Dedifferentiated amniotic fluid mesenchymal stem cell (primary cell): ENCODE measurements around the gene MRPS18C.

ENCODE experiments used
- DNase-seq: peaks from one replicate; pipeline ENCODE4 v3.0.0-alpha.2; 2016; ENCODE audit errors: extremely low spot score

The MRPS18C gene

DNA sequence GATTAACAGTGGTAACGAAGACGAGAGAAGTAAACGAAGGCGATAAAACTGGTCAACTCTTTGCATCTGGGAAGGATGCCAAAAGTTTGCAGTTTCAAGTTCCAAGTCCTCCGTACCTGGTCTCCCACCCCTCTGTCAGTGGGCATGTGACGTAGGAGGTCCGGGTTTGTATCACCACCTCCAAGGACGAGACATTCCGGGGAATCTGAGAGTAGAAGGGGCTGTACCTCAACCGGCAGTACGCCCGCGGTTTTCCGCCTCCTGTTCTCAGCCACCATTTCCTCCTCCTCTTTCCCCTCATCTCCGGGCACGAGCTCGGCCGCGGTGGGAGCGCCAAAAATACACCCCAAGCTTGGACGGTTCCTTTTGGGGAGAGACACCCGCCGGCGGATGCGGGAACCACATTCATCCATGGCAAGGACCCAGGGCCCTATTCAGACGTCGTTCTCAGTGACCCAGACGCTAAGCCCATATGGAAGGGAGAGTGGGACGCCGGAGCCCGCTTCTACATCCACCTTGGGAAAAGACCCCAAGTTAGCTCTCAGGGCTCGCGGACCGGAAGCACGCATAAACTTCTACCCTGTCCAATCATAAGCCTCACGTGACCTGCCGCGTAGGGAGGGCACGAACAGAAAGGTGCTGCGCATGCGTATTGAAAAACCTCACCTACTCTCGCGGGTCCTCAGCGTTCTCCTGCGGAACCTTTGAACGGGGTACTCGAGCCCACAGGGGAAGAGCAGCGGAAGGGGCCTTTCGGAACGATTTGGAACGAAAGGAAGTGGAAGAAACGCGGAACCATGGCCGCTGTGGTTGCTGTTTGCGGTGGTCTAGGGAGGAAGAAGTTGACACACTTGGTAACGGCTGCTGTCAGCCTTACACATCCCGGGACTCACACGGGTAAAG is at the start of gene MRPS18C, which contains the start of gene HELQ:
MRPS18C (plus strand) TSS at position 778 of the 903 bp plus-strand sequence; CDS start at position 798, 20 bp downstream.
HELQ (minus strand) TSS at position 543 of the 903 bp plus-strand sequence; CDS start at position 413, 130 bp downstream.
- peak; percentile 99 for DNase-seq

DNA sequence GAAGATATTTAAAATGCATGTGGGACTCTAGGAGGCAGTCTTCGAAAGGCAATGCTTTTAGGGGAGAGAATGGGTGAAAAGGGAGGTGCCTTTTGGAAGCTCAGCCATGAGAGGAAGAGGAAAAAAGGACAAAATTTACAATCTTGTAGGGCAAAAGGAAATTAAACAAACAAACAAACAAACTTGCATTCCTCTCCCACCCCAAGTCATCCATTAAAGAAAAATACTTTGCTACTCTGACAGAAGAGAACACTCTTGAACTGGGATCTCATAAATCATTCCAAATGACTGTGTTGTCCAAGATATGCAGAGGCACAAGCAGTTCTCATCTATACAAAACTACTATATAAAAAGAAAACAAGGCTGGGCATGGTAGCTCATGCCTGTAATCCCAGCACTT is 47.0 kb upstream of the MRPS18C start:
- DNase-seq, result no peak

DNA sequence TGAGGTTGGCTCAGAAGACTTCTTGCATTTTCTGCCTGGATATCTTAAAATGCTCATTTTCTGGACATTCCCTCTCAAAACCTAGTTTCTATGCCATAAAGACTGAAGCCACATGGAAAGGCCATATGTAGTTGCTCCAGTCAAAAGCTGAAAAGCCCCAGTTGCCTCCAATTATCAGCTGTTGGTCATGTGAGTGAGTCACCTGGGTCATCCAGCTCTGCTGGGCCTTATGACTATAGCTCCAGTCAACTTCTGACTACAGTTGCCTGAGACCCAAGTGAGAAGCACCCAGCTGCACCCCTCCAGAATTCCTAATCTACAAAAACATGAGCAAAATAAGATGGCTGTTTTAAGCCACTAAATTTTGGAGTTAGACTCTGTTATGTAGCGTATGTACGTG is 42.2 kb upstream of the MRPS18C start:
- no peak for DNase-seq

GRCh38 chr4:83417566-83417965 is 38.3 kb upstream of the MRPS18C start:
- DNase-seq, result no peak

GRCh38 chr4:83418211-83418610 is 37.6 kb upstream of the MRPS18C start:
- no peak for DNase-seq

- DNase-seq, result no peak
Observed at GRCh38 chr4:83431200-83431599, 24.7 kb upstream of the MRPS18C start.

GRCh38 chr4:83436680-83437079 is 19.2 kb upstream of the MRPS18C start:
- no peak for DNase-seq

- DNase-seq, result no peak
Observed at GRCh38 chr4:83438719-83439118, 17.1 kb upstream of the MRPS18C start.

DNA sequence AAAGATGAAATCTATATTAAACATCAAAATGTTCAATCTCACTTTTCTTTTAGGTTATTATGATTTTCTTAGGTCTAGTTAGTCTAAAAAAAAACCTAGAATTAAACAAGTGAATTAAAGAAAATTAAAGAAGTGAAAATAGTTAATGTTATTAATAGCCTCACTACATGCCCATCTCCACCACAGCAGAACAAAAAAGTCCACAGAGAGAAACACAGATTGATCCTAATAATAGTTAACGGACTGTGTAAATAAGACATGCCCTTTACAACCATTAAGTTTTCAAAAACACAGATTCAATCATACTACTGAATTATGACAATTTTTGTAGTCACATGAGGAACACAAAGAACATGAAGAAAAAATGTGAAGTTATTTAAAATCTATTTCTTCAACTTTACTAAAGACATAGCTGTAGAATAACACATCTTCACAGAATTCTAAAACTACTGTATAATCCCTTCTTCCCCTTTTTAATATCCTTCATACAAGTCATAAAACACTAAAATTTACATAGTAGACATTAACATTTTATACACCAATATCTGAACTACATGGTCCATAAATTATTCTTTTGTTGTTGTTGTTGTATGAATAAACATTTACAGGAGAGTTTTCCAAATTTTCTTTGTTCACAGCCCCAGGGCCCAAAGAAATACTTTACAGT is 15.6 kb upstream of the MRPS18C start:
- no peak for DNase-seq

DNA sequence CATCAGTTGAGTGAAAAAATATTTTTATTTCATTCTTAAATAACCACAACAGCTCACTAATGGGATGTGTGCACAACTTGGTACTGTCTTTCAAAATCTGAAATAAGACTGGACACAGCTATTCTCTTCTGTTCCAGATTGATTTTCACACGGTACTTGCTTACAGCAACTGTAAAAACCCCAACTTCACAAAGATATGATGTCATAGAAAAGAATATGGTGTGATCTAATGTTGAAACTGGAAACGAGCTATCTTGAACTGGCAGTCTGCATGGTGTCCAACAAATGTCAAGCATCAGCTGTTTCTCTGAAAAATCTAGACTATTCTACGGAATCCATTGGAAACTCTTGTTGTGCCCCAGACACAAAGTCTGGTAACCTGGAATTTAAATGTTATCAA is 15.0 kb upstream of the MRPS18C start:
- no peak for DNase-seq

DNA sequence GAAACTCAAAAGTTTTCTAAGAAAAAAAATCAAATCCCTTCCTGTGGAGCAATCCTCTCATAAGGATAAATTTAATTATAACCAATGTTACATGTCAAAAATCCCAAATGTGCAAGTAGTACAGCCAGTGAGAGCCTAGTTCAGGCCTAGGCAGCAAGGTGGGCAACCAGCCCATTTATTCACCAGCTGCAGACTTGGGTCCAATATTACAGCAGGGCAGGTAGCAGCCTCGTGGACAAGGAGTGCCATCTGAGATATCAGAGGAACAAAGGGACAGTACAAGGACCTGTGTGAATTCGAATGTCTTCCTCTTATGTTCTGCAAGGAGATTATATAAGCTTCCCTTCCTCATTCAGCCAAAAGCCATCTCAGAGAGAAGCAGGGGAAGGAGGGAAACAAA is 6.8 kb upstream of the MRPS18C start:
- DNase-seq, result no peak

- DNase-seq, result no peak
Observed at GRCh38 chr4:83454686-83455085, 1.2 kb upstream of the MRPS18C start.

- DNase-seq, result no peak
Observed at GRCh38 chr4:83456184-83456501, 285 bp downstream of the MRPS18C start.

DNA sequence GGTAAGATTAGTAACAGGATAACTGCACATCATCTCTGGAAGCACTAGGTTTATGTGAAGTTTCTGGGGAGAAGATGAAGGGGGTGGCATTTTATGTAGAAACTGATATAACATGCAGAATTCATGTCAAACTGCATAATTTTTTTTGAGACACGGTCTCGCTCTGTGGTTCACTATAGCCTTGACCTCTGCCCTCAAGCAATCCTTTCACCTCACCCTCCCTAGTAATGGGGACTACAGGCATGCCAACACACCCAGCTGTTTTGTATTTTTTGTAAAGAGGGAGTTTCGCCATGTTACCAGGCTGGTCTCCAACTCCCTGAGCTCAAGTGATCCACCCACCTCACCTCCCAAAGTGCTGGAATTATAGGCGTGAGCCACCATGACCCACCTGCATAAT is 17.6 kb downstream of the MRPS18C start:
- no peak for DNase-seq

DNA sequence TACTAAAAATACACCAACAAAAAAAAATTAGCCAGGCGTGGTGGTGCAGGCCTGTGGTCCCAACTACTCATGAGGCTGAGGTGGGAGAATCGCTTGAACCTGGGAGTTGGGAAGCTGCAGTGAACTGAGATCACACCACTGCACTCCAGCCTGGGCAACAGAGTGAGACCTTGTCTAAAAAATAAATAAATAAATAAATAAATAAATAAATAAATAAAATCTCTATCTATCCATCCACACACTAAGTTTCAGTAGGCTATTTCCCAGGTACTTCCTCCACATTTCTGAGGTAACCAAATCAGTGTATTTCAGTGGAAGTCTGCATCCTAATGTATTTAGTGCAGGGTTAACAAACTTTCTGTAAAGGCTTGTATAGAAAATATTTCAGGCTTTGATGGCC is 18.1 kb downstream of the MRPS18C start:
- DNase-seq, result no peak

DNA sequence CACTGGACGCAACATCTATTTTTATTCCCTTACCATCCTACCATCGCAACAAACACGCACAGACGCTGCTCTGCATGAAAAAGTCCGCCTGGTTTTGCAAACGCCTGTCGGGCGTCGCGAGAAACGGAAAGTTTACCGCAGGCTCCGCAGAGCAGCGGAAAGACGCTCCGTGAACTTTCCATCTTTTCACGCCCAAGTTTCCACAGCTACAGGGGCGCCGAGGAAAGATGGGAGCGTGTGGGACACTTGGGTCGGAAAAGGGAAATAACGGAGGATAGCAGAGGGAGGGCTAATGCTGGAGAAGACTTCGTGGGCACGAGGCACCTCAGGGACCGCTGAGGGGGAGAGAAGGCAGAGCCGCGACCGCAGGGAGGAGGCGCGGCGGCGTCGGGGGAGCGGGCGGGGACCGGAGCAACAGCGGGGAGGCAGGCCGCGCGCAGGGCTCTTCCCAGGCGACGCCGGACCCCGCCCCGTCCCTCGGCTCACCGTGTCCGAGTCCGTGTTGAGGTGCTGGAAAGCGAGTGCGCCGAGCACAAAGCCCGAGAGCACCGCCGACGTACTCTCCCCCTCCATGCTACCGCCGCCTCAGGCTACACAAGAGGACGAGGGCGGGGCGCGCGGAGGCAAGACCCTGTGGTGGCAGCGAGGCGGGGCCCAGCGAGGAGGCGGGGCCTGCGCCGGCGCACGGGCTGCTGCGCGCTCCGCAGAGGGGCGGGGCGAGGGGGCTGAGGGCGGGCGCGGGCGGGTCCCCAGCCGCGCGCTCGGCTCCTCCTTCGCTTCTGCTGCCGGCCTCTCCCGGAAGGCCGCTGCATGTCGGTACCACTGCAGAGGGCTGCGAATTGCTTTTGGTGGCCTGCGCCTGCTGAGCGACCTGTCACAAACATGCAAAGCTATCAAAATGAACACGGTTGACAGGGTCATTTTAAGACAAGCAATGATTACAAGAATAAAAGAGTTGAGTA is 28.9 kb downstream of the MRPS18C start, which contains the start of gene ABRAXAS1:
ABRAXAS1 (minus strand) TSS at position 601 of the 962 bp plus-strand sequence; CDS start at position 573, 28 bp downstream.
- peak; percentile 92 for DNase-seq

GRCh38 chr4:83486457-83487129 is 30.7 kb downstream of the MRPS18C start:
- DNase-seq, result no peak

GRCh38 chr4:83489711-83490326 is 34.0 kb downstream of the MRPS18C start:
- no peak for DNase-seq

GRCh38 chr4:83490876-83491450 is 35.1 kb downstream of the MRPS18C start:
- DNase-seq, result no peak
